HepG2 (cell line): ENCODE results near the gene SLC25A23. TPM values are rescaled to one million over a fixed set of nuclear protein-coding genes. Genes with fewer than 3 reads are reported as not detected.
"Not testable (repeated sequence)": the region's sequence is repeated elsewhere in the genome, so short reads cannot be mapped to it uniquely, and the experiment has no call there.

Source experiments
- ATAC-seq: fragments of 200-7000 bp; cut with Tn5 transposase; 3 replicates; pipeline ENCODE4 v1.9.1; 2020; ENCODE audit warnings: mild to moderate bottlenecking, moderate library complexity
- BruUV-seq: library from RNA; stranded (reverse); fragments of 400-500 nt; replicated peaks from 2 replicates; lab custom pipeline; 2021; lab: Mats Ljungman, UMichigan
- CTCF ChIA-PET: fragments of 300-600 bp; formaldehyde crosslinking; extraction: SDS; loops from one replicate; lab custom pipeline; 2021; ENCODE audit warnings: low total read pairs, inconsistent platforms, low intra/inter-chr PET ratio; lab: Yijun Ruan, JAX
- POLR2A ChIA-PET: fragments of 350-600 bp; sonication (Branson Sonifier 250); formaldehyde crosslinking; loops from one replicate; lab custom pipeline; 2020; ENCODE audit warnings: antibody characterized with exemption, inconsistent platforms; lab: Yijun Ruan, JAX
- DNase-seq: peaks from one replicate; pipeline ENCODE4 v3.0.0-alpha.2; 2015; ENCODE audit warnings: low spot score
- FAIRE-seq: peaks from 3 replicates; lab custom pipeline; 2011; peaks lifted over from hg19 to GRCh38; lab: Jason Lieb, UNC
- H2AFZ ChIP-seq: one replicate; pipeline ENCODE4 v1.6.1; 2011; ENCODE audit warnings: low read length, inconsistent platforms
- H3K27ac ChIP-seq: fragments of 300-600 bp; 3 replicates; pipeline ENCODE4 v1.8.0; 2011; ENCODE audit warnings: mixed run types, mild to moderate bottlenecking, mixed read lengths, low read length, inconsistent platforms; ENCODE audit not compliant: insufficient read depth; ENCODE audit errors: extremely low read length
- H3K27me3 ChIP-seq, 2 experiments: fragments of 200-600 bp in 1 of 2; 2 replicates in 1 of 2; 3 replicates in 1 of 2; pipeline versions ENCODE4 v1.6.0 to v1.8.0; 2011; ENCODE audit warnings: low read length in 2 of 2, mild to moderate bottlenecking in 2 of 2, moderate library complexity in 2 of 2, inconsistent platforms in 1 of 2; ENCODE audit not compliant: insufficient read depth in 2 of 2, control insufficient read depth in 1 of 2
- H3K36me3 ChIP-seq, 2 experiments: fragments of 200-600 bp in 1 of 2; replicated peaks in 1 of 2; 2 replicates in 1 of 2; 3 replicates in 1 of 2; pipeline versions ENCODE4 v1.5.1 to v1.8.0; 2011; ENCODE audit warnings: low read length in 2 of 2, inconsistent platforms in 1 of 2; ENCODE audit not compliant: insufficient read depth in 2 of 2, control insufficient read depth in 1 of 2
- H3K4me1 ChIP-seq: 2 replicates; pipeline ENCODE4 v1.5.1; 2012; ENCODE audit warnings: low read length, inconsistent platforms; ENCODE audit not compliant: insufficient read depth
- H3K4me2 ChIP-seq: 2 replicates; pipeline ENCODE4 v1.6.0; 2011; ENCODE audit warnings: low read depth, low read length, inconsistent platforms
- H3K4me3 ChIP-seq, 3 experiments: fragments of 200-600 bp in 1 of 3; sonication (generic), shearing (Covaris generic) in 1 of 3; replicated peaks in 1 of 3; 2 replicates each; pipeline ENCODE4 v1.5.1; 2011 to 2016; ENCODE audit warnings: low read length in 3 of 3, inconsistent platforms in 2 of 3, low read depth in 2 of 3, mild to moderate bottlenecking in 2 of 3, control low read depth in 1 of 3, mixed read lengths in 1 of 3; ENCODE audit not compliant: insufficient read depth in 1 of 3
- H3K79me2 ChIP-seq: one replicate; pipeline ENCODE4 v1.6.1; 2011; ENCODE audit warnings: low read length, inconsistent platforms; ENCODE audit not compliant: insufficient read depth
- H3K9ac ChIP-seq: 2 replicates; pipeline ENCODE4 v1.6.0; 2011; ENCODE audit warnings: mild to moderate bottlenecking, low read depth, low read length, inconsistent platforms; ENCODE audit not compliant: insufficient read depth
- H3K9me3 ChIP-seq: 2 replicates; pipeline ENCODE4 v1.5.1; 2012; ENCODE audit warnings: mild to moderate bottlenecking, low read length
- H4K20me1 ChIP-seq: 2 replicates; pipeline ENCODE4 v1.6.0; 2011; ENCODE audit warnings: inconsistent platforms, mild to moderate bottlenecking, low read length, moderate library complexity; ENCODE audit not compliant: insufficient read depth
- HDAC2 ChIP-seq: sonication (generic); formaldehyde crosslinking; IDR thresholded peaks from 2 replicates; pipeline ENCODE4 v1.4.0; 2020; ENCODE audit warnings: missing genetic modification reagents
- TCF12 ChIP-seq, 2 experiments: fragments of 450-650 bp in 1 of 2; sonication (generic) in 1 of 2; formaldehyde crosslinking in 1 of 2; IDR thresholded peaks; 2 replicates each; pipeline versions ENCODE4 v1.6.1 to v1.8.0; 2017 to 2022; ENCODE audit warnings: antibody characterized with exemption in 1 of 2, mild to moderate bottlenecking in 1 of 2, missing genetic modification reagents in 1 of 2, moderate library complexity in 1 of 2
- ZNF121 ChIP-seq: sonication (generic); formaldehyde crosslinking; IDR thresholded peaks from 2 replicates; pipeline ENCODE4 v1.5.0; 2020; ENCODE audit warnings: mild to moderate bottlenecking, missing genetic modification reagents
- ZNF30 ChIP-seq: sonication (generic); formaldehyde crosslinking; IDR thresholded peaks from 2 replicates; pipeline ENCODE4 v1.5.0; 2020; ENCODE audit warnings: mild to moderate bottlenecking, missing genetic modification reagents
- WGBS: methylation state at CpG from one replicate; pipeline ENCODE4 v1.1.6; 2017; ENCODE audit warnings: low lambda C conversion rate; 5-methylcytosine and 5-hydroxymethylcytosine counted together
- in situ Hi-C: cut with HindIII; loops from 2 replicates; pipeline ENCODE4 v1.10.0; 2017; ENCODE audit warnings: low pct_unique_long_range_greater_than_20kb; ENCODE audit not compliant: extremely low pct_ligation_motif_present
- intact Hi-C: fragments of 100-400 bp; cut with micrococcal nuclease; formaldehyde crosslinking; loops from one replicate; pipeline ENCODE4 v1.10.0; 2022; ENCODE audit not compliant: unreplicated experiment
- polyA plus RNA-seq, 8 experiments: library from polyadenylated mRNA; depleted of rRNA in 3 of 8; stranded (reverse) in 7 of 8; unstranded in 1 of 8; fragments of >200 nt; fragmentation: Illumina TruSeq in 4 of 8; extraction: Trizol in 4 of 8; gene quantifications; 2 replicates each; pipeline versions ENCODE4 v1.2.1 to v1.2.3, GENCODE V29; 2011 to 2016; ENCODE audit warnings: low read depth in 4 of 8, missing spikeins in 1 of 8, mixed read lengths in 1 of 8; ENCODE audit not compliant: insufficient read depth in 1 of 8
- total RNA-seq, 5 experiments: library from RNA; depleted of rRNA; stranded (reverse); fragments of >200 nt; fragmentation: Illumina TruSeq; extraction: Trizol; gene quantifications; 2 replicates each; pipeline ENCODE4 v1.2.3, GENCODE V29; 2016; ENCODE audit warnings: low read depth in 1 of 5
- TF ChIP-seq, protein P1 (sequence below): sonication (generic); formaldehyde crosslinking; IDR thresholded peaks from 2 replicates; pipeline ENCODE4 v1.4.0; 2020; ENCODE audit warnings: missing genetic modification reagents; ENCODE audit errors: not compliant biosample characterization

The SLC25A23 gene
- total and polyA plus RNA-seq, 2 of the 13 experiments (the other 11 are each of a cell fraction or from before 2014, with no cell fraction given), result 12.4 to 15.2 TPM

DNA sequence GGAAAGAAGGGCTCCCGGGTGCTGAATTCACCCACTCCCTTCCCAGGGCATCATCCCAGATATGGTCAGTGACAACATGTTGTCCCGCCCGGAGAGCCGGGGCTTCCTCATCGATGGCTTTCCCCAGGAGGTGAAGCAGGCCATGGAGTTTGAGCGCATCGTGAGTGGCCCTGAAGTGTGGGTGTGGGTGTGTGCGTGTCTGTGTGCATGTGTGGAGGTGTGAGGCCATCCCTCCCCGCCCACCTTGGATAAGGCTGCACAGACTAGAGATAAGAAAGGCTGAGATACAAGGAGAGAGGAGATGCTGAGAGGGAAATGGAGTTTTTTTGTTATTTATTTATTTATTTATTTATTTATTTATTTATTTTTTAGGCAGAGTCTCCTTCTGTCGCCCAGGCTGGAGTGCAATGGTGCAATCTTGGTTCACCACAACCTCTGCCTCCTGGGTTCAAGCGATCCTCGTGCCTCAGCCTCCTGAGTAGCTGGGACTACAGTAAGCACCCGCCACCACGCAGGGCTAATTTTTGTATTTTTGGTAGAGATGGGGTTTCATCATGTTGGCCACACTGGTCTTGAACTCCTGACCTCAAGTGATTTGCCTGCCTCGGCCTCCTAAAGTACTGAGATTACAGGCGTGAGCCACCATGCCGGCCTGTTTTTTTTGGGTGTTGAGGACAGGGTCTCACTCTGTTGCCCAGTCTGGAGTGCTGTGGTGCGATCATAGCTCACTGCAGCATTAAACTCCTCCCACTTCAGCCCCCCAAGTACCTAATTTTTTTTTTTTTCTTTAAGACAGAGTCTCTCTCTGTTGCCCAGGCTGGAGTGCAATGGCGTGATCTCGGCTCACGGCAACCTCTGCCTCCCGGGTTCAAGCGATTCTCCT is 59.3 kb downstream of the SLC25A23 start:
- in situ Hi-C loops, H3K27me3 ChIP-seq, intact Hi-C loops, H3K79me2 ChIP-seq, H3K27ac ChIP-seq, H3K4me2 ChIP-seq, BruUV-seq, H3K4me3 ChIP-seq, H3K9ac ChIP-seq, H2AFZ ChIP-seq, H4K20me1 ChIP-seq, CTCF ChIA-PET, H3K36me3 ChIP-seq, FAIRE-seq, ATAC-seq, H3K9me3 ChIP-seq, DNase-seq: not testable (repeated sequence)
- POLR2A ChIA-PET, result interaction anchor here (3.3 kb wide), 1 partner anchor 7 kb away, joined by 15 read pairs; the partner anchor contains the start of gene GTF2F1
- TF ChIP-seq ZNF121 (CRISPR knock-in tag), result peak; percentile 51; the same call in 1 of the 2 replicates
- 61% methylated on average over 22 of the region's 23 CpGs for WGBS
- H3K4me1 ChIP-seq, result peaks cover 18% of the 10 kb centered on the region

DNA sequence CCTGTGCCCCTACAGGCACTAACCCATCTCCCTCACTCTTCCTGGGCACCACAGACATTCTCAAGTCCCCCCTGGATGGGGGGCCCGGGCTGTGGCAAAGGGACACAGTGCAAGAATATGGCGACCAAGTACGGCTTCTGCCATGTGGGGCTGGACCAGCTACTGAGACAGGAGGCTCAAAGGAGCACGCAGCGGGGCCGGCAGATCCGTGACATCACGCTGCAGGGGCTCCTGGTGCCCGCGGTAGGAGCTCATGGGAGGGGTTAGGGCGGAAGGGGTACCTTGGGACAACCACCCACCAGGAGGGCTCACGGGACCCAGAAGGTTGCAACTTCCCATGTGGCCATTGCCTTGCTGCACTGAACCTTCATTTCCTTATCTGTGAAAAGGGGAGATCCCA is 63.3 kb downstream of the SLC25A23 start:
- H3K4me2 ChIP-seq, result no peak overlapping the region
- H3K27me3 ChIP-seq, result no peaks in the 10 kb centered on the region; a peak in 1 of 5 replicates
- DNase-seq (no peak), FAIRE-seq (no peak), ATAC-seq (no peak)
- no peaks in the 10 kb centered on the region for H3K36me3 ChIP-seq
- no peaks in the 10 kb centered on the region for H4K20me1 ChIP-seq
- intact Hi-C loops, result no loop called here
- H2AFZ ChIP-seq, result no peak overlapping the region
- H3K9me3 ChIP-seq, result no peaks in the 10 kb centered on the region
- in situ Hi-C loops, result no loop called here
- no peak overlapping the region for H3K9ac ChIP-seq
- POLR2A ChIA-PET, result interaction anchor here (0.8 kb wide), 1 partner anchor 29 kb away, joined by 5 read pairs; the partner anchor contains the start of gene KHSRP
- TF ChIP-seq, protein P1, sequence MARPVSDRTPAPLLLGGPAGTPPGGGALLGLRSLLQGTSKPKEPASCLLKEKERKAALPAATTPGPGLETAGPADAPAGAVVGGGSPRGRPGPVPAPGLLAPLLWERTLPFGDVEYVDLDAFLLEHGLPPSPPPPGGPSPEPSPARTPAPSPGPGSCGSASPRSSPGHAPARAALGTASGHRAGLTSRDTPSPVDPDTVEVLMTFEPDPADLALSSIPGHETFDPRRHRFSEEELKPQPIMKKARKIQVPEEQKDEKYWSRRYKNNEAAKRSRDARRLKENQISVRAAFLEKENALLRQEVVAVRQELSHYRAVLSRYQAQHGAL (CRISPR knock-in tag), result no peak
- TF ChIP-seq TCF12 (IDR thresholded peaks at IDR 0.05), result no peak
- TF ChIP-seq TCF12 (CRISPR knock-in tag; IDR thresholded peaks at IDR 0.05), result no peak
- no peak for TF ChIP-seq ZNF30 (CRISPR knock-in tag)
- TF ChIP-seq HDAC2 (CRISPR knock-in tag), result no peak
- H3K79me2 ChIP-seq, result peaks cover 14% of the 10 kb centered on the region
- whole genome bisulfite sequencing, result 87% methylated on average over 9 of the region's 12 CpGs
- H3K4me1 ChIP-seq, result peaks cover 18% of the 10 kb centered on the region
- no peak overlapping the region for H3K4me3 ChIP-seq
- no peak overlapping the region for H3K27ac ChIP-seq
- no TSS peak for BruUV-seq
- CTCF ChIA-PET, result no interaction called here
